Liver (tissue), 9 donors: ENCODE results near the gene TSPAN31. TPM values are rescaled to one million over a fixed set of nuclear protein-coding genes. Genes with fewer than 3 reads are reported as not detected.

Source experiments
- DNase-seq: peaks from one replicate; pipeline ENCODE4 v3.0.0-alpha.2; 2017; ENCODE audit warnings: low spot score
- H3K27ac ChIP-seq, 2 donors: one replicate each; pipeline ENCODE4 v1.7.0; 2013; ENCODE audit warnings: inconsistent platforms in 2 of 2, low read length in 2 of 2, control low read depth in 1 of 2, low read depth in 1 of 2, mild to moderate bottlenecking in 1 of 2
- H3K27me3 ChIP-seq, 4 donors: one replicate each; pipeline versions ENCODE4 v1.6.1 to v1.7.0; 2013; ENCODE audit warnings: low read length in 3 of 4, inconsistent platforms in 1 of 4, mild to moderate bottlenecking in 1 of 4, moderate library complexity in 1 of 4; ENCODE audit not compliant: control insufficient read depth in 4 of 4, insufficient read depth in 4 of 4
- H3K36me3 ChIP-seq, 4 donors: one replicate each; pipeline versions ENCODE4 v1.6.1 to v1.7.0; 2013; ENCODE audit warnings: low read length in 3 of 4, mild to moderate bottlenecking in 3 of 4, low read depth in 1 of 4, moderate library complexity in 1 of 4; ENCODE audit not compliant: control insufficient read depth in 4 of 4, insufficient read depth in 3 of 4
- H3K4me1 ChIP-seq, 4 donors: one replicate each; pipeline versions ENCODE4 v1.6.1 to v1.7.0; 2013; ENCODE audit warnings: low read length in 3 of 4, mild to moderate bottlenecking in 3 of 4, moderate library complexity in 1 of 4; ENCODE audit not compliant: control insufficient read depth in 4 of 4, insufficient read depth in 4 of 4
- H3K4me3 ChIP-seq, 3 donors: one replicate each; pipeline versions ENCODE4 v1.6.1 to v1.7.0; 2013; ENCODE audit warnings: low read length in 3 of 3, control low read depth in 1 of 3, low read depth in 1 of 3, mild to moderate bottlenecking in 1 of 3
- H3K9ac ChIP-seq, 2 donors: one replicate each; pipeline ENCODE4 v1.7.0; 2013; ENCODE audit warnings: low read length in 2 of 2, mild to moderate bottlenecking in 2 of 2, moderate library complexity in 2 of 2, control low read depth in 1 of 2, low read depth in 1 of 2
- H3K9me3 ChIP-seq, 4 donors: one replicate each; pipeline versions ENCODE4 v1.6.1 to v1.7.0; 2013; ENCODE audit warnings: low read length in 3 of 4; ENCODE audit not compliant: control insufficient read depth in 4 of 4
- ATF3 ChIP-seq: IDR thresholded peaks from 2 replicates; pipeline ENCODE4 v1.6.1; 2016; ENCODE audit warnings: antibody characterized with exemption
- FOXA1 ChIP-seq: IDR thresholded peaks from 2 replicates; pipeline ENCODE4 v1.6.1; 2016; ENCODE audit warnings: antibody characterized with exemption
- FOXA2 ChIP-seq: IDR thresholded peaks from 2 replicates; pipeline ENCODE4 v1.6.1; 2016; ENCODE audit warnings: antibody characterized with exemption
- HNF4A ChIP-seq, 2 donors: conservative IDR thresholded peaks; 2 replicates each; pipeline ENCODE4 v1.6.1; 2016; ENCODE audit warnings: antibody characterized with exemption in 2 of 2, mild to moderate bottlenecking in 2 of 2
- HNF4G ChIP-seq: IDR thresholded peaks from 2 replicates; pipeline ENCODE4 v1.6.1; 2016; ENCODE audit warnings: antibody characterized with exemption
- JUND ChIP-seq, 2 donors: IDR thresholded peaks; 2 replicates each; pipeline ENCODE4 v1.6.1; 2016; ENCODE audit warnings: antibody characterized with exemption in 2 of 2
- NR2F2 ChIP-seq: IDR thresholded peaks from 2 replicates; pipeline ENCODE4 v1.6.1; 2016; ENCODE audit warnings: antibody characterized with exemption
- RAD21 ChIP-seq, 2 donors: IDR thresholded peaks; 2 replicates each; pipeline ENCODE4 v1.6.1; 2016; ENCODE audit warnings: antibody characterized with exemption in 2 of 2, mild to moderate bottlenecking in 2 of 2
- RXRA ChIP-seq, 2 donors: IDR thresholded peaks; 2 replicates each; pipeline ENCODE4 v1.6.1; 2017 to 2018; ENCODE audit warnings: antibody characterized with exemption in 2 of 2, mild to moderate bottlenecking in 1 of 2
- SP1 ChIP-seq: IDR thresholded peaks from 2 replicates; pipeline ENCODE4 v1.6.1; 2018; ENCODE audit warnings: antibody characterized with exemption, mild to moderate bottlenecking
- TAF1 ChIP-seq: conservative IDR thresholded peaks from 2 replicates; pipeline ENCODE4 v1.6.1; 2016; ENCODE audit warnings: antibody characterized with exemption, mild to moderate bottlenecking
- YY1 ChIP-seq: IDR thresholded peaks from 2 replicates; pipeline ENCODE4 v1.6.1; 2016; ENCODE audit warnings: antibody characterized with exemption, mild to moderate bottlenecking
- ZBTB33 ChIP-seq: IDR thresholded peaks from 2 replicates; pipeline ENCODE4 v1.6.1; 2016; ENCODE audit warnings: antibody characterized with exemption
- WGBS: extraction: QIAGEN DNeasy Blood & Tissue Kit; methylation state at CpG from one replicate; pipeline ENCODE4 v1.1.7; 2013; 5-methylcytosine and 5-hydroxymethylcytosine counted together
- polyA plus RNA-seq, 2 donors: library from polyadenylated mRNA; stranded (reverse) in 1 of 2; unstranded in 1 of 2; fragments of 200-250 nt in 1 of 2; fragments of >200 nt in 1 of 2; fragmentation: Nextera tagmentation in 1 of 2; extraction: Ambion mirVana in 1 of 2; gene quantifications; one replicate each; pipeline versions ENCODE4 v1.2.1 to v1.2.3, GENCODE V29; 2013 to 2015
- total RNA-seq, 2 donors: library from RNA; depleted of rRNA; stranded (reverse); fragments of >200 nt; gene quantifications; one replicate each; pipeline ENCODE4 v1.2.3, GENCODE V29; 2014
- TF ChIP-seq, protein P1 (sequence below): IDR thresholded peaks from 2 replicates; pipeline ENCODE4 v1.6.1; 2016; ENCODE audit warnings: antibody characterized with exemption
- TF ChIP-seq, protein P2 (sequence below): IDR thresholded peaks from 2 replicates; pipeline ENCODE4 v1.6.1; 2016; ENCODE audit warnings: antibody characterized with exemption, mild to moderate bottlenecking
- TF ChIP-seq, protein P3 (sequence below): fragments of 150-350 bp; IDR thresholded peaks from 2 replicates; pipeline ENCODE4 v1.5.1; 2017; ENCODE audit warnings: improper control_type of control experiment, low read depth, low read length; ENCODE audit not compliant: missing input control
- donor health status: healthy.
- donor health status: healthy.
- donor health status: healthy.
- donor health status: healthy.
- donor health status: healthy.

TSPAN31 gene
- total and polyA plus RNA-seq, 4 donors, result 16.9 to 39.4 (median 24.6) TPM

DNA sequence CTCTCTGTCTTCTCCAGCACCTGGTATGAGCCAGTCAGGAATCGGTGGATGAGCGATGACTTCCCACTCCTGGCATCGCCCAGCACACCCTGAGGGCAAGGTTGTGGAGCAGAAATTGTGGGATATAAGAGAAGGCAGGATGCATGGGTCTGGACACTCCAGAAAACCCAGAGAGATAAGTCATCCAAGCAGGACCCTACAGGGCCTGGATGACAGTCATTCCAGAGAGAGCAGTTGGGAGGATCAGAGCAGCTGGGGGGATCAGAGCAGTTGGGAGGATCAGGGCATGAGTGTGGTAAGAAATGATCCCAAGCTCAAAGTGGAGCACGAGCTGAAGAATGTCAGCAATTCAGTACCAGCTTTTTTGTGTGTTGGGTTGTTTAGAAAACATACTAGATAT, 10.2 kb upstream of the TSPAN31 start:
- H3K4me3 ChIP-seq, result no peak overlapping the region
- H3K4me1 ChIP-seq, result peaks cover 3 to 22% (median 15%) of the 10 kb centered on the region in 4 donors
- TF ChIP-seq, protein P1, sequence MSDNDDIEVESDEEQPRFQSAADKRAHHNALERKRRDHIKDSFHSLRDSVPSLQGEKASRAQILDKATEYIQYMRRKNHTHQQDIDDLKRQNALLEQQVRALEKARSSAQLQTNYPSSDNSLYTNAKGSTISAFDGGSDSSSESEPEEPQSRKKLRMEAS, result no peak
- TF ChIP-seq YY1, result no peak
- TF ChIP-seq FOXA2, result no peak
- TF ChIP-seq JUND (IDR thresholded peaks at IDR 0.05), result no peak
- no peak for TF ChIP-seq ZBTB33
- TF ChIP-seq SP1, result no peak
- TF ChIP-seq, protein P2, sequence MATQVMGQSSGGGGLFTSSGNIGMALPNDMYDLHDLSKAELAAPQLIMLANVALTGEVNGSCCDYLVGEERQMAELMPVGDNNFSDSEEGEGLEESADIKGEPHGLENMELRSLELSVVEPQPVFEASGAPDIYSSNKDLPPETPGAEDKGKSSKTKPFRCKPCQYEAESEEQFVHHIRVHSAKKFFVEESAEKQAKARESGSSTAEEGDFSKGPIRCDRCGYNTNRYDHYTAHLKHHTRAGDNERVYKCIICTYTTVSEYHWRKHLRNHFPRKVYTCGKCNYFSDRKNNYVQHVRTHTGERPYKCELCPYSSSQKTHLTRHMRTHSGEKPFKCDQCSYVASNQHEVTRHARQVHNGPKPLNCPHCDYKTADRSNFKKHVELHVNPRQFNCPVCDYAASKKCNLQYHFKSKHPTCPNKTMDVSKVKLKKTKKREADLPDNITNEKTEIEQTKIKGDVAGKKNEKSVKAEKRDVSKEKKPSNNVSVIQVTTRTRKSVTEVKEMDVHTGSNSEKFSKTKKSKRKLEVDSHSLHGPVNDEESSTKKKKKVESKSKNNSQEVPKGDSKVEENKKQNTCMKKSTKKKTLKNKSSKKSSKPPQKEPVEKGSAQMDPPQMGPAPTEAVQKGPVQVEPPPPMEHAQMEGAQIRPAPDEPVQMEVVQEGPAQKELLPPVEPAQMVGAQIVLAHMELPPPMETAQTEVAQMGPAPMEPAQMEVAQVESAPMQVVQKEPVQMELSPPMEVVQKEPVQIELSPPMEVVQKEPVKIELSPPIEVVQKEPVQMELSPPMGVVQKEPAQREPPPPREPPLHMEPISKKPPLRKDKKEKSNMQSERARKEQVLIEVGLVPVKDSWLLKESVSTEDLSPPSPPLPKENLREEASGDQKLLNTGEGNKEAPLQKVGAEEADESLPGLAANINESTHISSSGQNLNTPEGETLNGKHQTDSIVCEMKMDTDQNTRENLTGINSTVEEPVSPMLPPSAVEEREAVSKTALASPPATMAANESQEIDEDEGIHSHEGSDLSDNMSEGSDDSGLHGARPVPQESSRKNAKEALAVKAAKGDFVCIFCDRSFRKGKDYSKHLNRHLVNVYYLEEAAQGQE, result no peak
- TF ChIP-seq, protein P3, sequence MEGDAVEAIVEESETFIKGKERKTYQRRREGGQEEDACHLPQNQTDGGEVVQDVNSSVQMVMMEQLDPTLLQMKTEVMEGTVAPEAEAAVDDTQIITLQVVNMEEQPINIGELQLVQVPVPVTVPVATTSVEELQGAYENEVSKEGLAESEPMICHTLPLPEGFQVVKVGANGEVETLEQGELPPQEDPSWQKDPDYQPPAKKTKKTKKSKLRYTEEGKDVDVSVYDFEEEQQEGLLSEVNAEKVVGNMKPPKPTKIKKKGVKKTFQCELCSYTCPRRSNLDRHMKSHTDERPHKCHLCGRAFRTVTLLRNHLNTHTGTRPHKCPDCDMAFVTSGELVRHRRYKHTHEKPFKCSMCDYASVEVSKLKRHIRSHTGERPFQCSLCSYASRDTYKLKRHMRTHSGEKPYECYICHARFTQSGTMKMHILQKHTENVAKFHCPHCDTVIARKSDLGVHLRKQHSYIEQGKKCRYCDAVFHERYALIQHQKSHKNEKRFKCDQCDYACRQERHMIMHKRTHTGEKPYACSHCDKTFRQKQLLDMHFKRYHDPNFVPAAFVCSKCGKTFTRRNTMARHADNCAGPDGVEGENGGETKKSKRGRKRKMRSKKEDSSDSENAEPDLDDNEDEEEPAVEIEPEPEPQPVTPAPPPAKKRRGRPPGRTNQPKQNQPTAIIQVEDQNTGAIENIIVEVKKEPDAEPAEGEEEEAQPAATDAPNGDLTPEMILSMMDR, result no peak
- no peak for TF ChIP-seq RAD21 (IDR thresholded peaks at IDR 0.05)
- no peak for TF ChIP-seq TAF1
- no peak for TF ChIP-seq NR2F2
- no peak for TF ChIP-seq HNF4A (conservative IDR thresholded peaks at IDR 0.05)
- no peak for TF ChIP-seq ATF3
- TF ChIP-seq RXRA (IDR thresholded peaks at IDR 0.05), result no peak
- TF ChIP-seq FOXA1, result no peak
- TF ChIP-seq HNF4G, result no peak
- no peaks in the 10 kb centered on the region for H3K36me3 ChIP-seq
- DNase-seq, result no peak
- no peak overlapping the region for H3K9ac ChIP-seq
- no peaks in the 10 kb centered on the region for H3K9me3 ChIP-seq
- 86% methylated on average over 4 of the region's 4 CpGs for WGBS
- H3K27me3 ChIP-seq, result peaks cover 0 to 10% (median 4%) of the 10 kb centered on the region in 4 donors
- H3K27ac ChIP-seq, result no peak overlapping the region
